Measurements from ENCODE around the gene IRF2BPL. TPM values are rescaled to one million over a fixed set of nuclear protein-coding genes. Genes with fewer than 3 reads are reported as not detected.

Gene IRF2BPL
- total RNA-seq, 2 donors from 2014 or later = 18.3 to 27.1 TPM

DNA sequence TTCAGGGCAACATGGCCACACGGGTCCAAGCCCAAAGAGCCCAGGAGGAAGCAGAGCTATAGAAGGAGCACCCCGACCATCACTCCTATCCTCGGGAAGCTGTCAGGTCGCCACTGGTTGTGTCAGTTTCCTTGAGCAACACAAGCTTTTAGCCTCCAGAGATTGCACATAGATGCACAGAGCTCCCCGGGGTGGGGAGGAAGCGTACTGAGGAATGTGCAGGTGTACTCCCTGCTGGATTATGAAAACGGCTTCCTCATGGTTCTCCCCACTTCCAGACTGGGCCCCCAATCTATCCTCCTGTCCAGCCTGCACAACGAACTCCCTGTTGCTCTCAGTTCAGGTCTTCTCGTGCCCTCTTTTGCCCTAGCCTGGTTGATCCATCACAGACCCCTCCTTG is 30.3 kb upstream of the IRF2BPL start:
- Histone ChIP-seq H3K9ac (ENCODE audit: low read depth in 2 of 2, low read length in 2 of 2) (no peak overlapping the region), H3K36me3 (no peaks in the 10 kb centered on the region), H3K4me1 (no peaks in the 10 kb centered on the region), H3K27me3 (no peaks in the 10 kb centered on the region), H3K9me3 (no peaks in the 10 kb centered on the region), H3K4me3 (no peak overlapping the region), H3K27ac (no peak overlapping the region)
- no peak for DNase-seq
- no peak for TF ChIP-seq CTCF (IDR thresholded peaks at IDR 0.05)
- intact Hi-C loops (cut with DNase I) = no loop called here

GRCh38 chr14:77058117-77058516 is 29.6 kb upstream of the IRF2BPL start:
- H3K27ac ChIP-seq = no peak overlapping the region
- no peak overlapping the region for H3K4me3 ChIP-seq
- intact Hi-C loops (cut with DNase I) = no loop called here
- no peak for DNase-seq
- H3K4me1 ChIP-seq = no peaks in the 10 kb centered on the region
- TF ChIP-seq CTCF (IDR thresholded peaks at IDR 0.05) = no peak
- no peaks in the 10 kb centered on the region for H3K9me3 ChIP-seq
- H3K27me3 ChIP-seq = no peaks in the 10 kb centered on the region
- H3K36me3 ChIP-seq = no peaks in the 10 kb centered on the region
- no peak overlapping the region for H3K9ac ChIP-seq (ENCODE audit: low read depth in 2 of 2, low read length in 2 of 2)

DNA sequence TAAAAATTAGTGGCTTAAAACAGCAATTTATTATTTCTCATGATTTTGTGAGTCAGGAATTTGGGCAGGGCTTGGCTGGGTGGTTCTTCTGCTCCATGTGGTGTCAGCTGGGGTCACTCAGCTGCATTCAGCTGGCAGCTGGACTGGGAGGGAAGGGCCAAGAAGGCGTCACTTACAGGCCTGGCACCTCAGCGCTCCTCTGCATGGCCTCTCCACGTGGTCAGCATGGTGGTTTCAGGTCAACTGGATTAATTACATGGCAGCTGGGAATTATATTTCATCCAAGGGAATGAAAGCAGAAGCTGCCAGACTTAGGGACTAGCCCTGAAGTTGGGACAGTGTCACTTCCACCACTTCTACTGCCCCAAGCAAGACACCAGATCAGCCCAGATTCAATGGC is 27.5 kb upstream of the IRF2BPL start:
- H3K27me3 ChIP-seq = no peaks in the 10 kb centered on the region
- H3K4me3 ChIP-seq = no peak overlapping the region
- no peaks in the 10 kb centered on the region for H3K9me3 ChIP-seq
- DNase-seq = no peak
- peaks cover 7% of the 10 kb centered on the region for H3K4me1 ChIP-seq
- no peak for TF ChIP-seq CTCF (IDR thresholded peaks at IDR 0.05)
- intact Hi-C loops (cut with DNase I) = no loop called here
- H3K36me3 ChIP-seq = no peaks in the 10 kb centered on the region
- H3K27ac ChIP-seq = no peak overlapping the region
- H3K9ac ChIP-seq (ENCODE audit: low read depth in 2 of 2, low read length in 2 of 2) = no peak overlapping the region

DNA sequence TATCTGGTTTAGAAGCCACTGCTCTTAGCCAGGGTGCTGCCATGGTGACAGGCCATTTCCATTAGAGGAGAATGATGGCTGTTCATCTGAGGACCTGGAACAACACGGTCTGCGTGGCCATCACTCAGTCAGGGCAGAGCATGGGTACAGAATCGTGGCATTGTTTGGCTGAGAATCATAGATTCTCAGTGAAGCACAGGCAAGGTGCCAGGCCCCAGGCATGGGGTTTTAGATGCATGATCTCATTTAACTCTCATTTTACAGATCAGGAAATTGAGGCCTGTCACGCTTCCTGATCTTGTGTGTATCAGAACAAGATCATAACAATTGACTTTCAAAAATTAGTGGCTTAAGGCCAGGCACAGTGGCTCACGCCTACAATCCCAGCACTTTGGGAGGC is 26.8 kb upstream of the IRF2BPL start:
- Histone ChIP-seq H3K27ac (no peak overlapping the region), H3K4me3 (no peak overlapping the region), H3K4me1 (peaks cover 8% of the 10 kb centered on the region), H3K9ac (ENCODE audit: low read depth in 2 of 2, low read length in 2 of 2) (no peak overlapping the region), H3K27me3 (no peaks in the 10 kb centered on the region), H3K9me3 (no peaks in the 10 kb centered on the region), H3K36me3 (no peaks in the 10 kb centered on the region)
- TF ChIP-seq CTCF (IDR thresholded peaks at IDR 0.05) = no peak
- DNase-seq = no peak
- intact Hi-C loops (cut with DNase I) = no loop called here

GRCh38 chr14:77053046-77053841 is 24.7 kb upstream of the IRF2BPL start:
- Histone ChIP-seq H3K27ac (no peak overlapping the region), H3K9me3 (no peaks in the 10 kb centered on the region), H3K9ac (ENCODE audit: low read depth in 2 of 2, low read length in 2 of 2) (peak overlapping the region in 1 of 2 donors; percentile 38), H3K4me3 (no peak overlapping the region), H3K4me1 (peaks cover 8% of the 10 kb centered on the region), H3K27me3 (no peaks in the 10 kb centered on the region), H3K36me3 (no peaks in the 10 kb centered on the region)
- intact Hi-C loops (cut with DNase I) = loop anchor here (2.0 kb wide), 1 partner anchor 140 kb away; no protein-coding TSS in a partner anchor
- peak; percentile 72 for DNase-seq
- TF ChIP-seq CTCF (IDR thresholded peaks at IDR 0.05) = peak; percentile 95
